DMS 273 treated with DMSO at 0.1 percent for 48 hours (cell line): ENCODE data around the gene COQ4.

Source experiments
- DNase-seq: peaks from one replicate; lab custom pipeline; 2025; lab: John Stamatoyannopoulos, UW

Gene COQ4

DNA sequence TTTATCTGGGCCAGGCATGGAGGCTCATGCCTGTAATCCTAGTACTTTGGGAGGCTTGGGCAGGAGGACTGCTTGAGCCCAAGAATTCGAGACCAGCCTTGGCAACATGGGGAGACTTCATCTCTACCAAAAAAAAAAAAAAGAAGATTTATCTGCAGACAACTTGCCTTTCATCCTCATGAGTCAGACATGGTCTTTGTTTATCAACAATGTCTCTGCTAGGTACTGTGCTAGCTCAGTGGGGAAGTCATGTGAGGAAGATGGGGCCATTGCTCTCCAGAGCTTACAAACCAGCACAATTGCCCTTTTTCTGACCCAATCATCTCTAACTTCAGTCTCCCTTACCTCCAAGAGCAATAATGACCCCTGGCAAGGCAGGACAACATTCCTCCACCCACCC lies 50.1 kb downstream of the COQ4 start:
- no peak for DNase-seq

DNA sequence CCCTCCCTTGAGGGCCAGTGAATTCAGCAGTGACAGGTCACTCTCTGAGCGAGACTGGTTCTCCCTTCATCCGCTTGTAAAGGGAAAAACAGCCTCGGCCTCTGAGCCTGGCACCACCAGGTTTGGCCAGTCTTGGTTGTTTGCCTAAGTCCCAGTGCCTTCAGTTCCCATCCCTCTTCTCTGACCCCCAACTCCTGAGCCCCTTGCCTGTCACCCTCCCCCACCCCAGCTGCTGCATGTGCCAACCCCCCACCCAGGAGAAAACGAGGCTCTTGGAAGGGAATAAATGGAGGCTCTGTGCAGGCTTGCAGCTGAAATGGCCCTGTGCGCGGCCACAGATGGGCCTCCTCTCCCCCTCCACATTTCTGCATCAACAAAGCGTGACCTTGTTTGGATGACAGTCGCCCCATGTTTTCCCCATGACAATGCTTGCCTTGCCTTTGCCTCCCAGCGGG lies 51.6 kb downstream of the COQ4 start:
- DNase-seq: no peak

DNA sequence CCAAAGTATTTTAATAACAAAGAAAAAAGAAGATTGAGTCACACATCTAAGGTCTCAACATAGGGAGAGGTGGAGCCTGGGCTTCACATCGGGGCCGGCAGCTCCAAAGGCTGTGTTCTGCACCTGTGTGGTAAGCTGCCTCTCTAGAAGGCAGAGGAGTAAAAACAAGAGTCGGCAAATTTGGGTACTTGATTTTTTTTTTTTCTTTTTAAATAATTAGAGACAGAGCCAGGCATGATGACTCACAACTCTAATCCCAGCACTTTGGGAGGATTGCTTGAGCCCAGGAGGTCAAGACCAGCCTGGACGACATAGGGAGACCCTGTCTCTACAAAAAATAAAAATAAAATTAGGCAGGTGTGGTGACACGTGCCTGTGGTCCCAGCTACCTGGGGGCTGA lies 53.2 kb downstream of the COQ4 start:
- DNase-seq: no peak

DNA sequence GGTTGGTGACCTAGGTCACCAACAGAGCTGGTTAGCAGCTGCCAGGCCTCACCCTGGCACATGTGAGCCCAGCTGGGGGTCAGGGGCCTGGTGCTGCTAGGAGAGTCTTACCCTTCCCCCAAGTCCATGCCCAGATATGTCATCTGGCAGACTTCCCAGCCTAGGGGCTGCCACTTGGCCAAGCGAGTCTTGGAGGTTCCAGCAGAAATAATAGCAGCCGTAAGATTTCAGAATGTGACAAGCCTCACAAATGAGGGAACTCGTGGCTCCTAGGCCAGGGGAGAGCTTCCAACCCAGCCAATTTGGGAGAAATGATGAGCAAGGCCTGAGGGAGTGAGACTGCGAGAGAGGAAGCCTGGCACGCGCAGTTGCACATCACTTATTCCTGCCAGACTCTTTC lies 59.6 kb downstream of the COQ4 start:
- peak; percentile 55 for DNase-seq

DNA sequence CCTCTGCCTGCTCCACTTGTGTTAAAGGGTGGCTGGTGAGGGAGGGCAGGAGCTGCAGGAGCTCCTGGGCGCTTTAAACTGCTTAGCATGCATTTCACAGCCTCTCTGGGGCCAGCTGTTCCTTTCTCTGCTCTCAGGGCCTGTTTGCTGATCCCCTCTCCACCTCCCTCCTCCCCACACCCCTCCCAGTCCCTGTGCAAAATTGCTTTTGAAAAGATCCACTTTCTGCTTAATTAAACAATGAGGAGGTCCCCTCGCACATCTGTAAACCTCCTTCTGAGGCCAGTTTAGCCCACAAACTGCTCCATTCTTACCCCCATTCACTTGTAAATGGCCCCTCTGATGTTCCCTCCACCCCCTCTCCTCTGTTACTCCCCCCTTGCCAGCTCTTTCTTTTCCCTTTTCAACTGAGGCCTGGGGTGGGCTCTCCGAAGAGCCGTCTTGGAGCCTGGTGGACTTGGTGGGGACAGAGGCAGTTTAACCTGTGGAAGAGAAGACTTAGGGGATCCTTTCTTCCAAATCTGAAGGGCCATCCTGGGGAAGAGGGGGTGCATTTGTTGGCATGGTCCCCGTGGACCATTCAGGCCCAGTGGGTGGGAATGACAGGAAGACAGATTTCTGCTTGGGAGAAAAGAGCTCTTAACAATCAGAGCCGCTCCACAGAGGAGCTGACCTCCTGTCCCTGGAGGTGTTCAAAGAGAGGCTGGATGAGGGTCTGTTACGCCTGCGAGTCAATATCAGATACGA lies 60.5 kb downstream of the COQ4 start:
- peak; percentile 84 for DNase-seq
